Mesothelial cell of epicardium (in vitro differentiated cells): ENCODE measurements around the gene RIPPLY3. TPM values are rescaled to one million over a fixed set of nuclear protein-coding genes. Genes with fewer than 3 reads are reported as not detected.

Experiments
- DNase-seq, 2 experiments: peaks; one replicate each; pipeline ENCODE4 v3.0.0; 2021; ENCODE audit warnings: low spot score in 2 of 2; ENCODE audit not compliant: unreplicated experiment in 2 of 2
- H3K27ac Mint-ChIP-seq: 2 replicates; pipeline ENCODE4 v1.8.0; 2021; ENCODE audit warnings: mixed read lengths
- H3K27me3 Mint-ChIP-seq: 2 replicates; pipeline ENCODE4 v1.8.0; 2021; ENCODE audit warnings: low read depth, mixed read lengths
- H3K36me3 Mint-ChIP-seq: 2 replicates; pipeline ENCODE4 v1.8.0; 2021; ENCODE audit warnings: mixed read lengths
- H3K4me1 Mint-ChIP-seq: 2 replicates; pipeline ENCODE4 v1.8.0; 2021; ENCODE audit warnings: mixed read lengths
- H3K4me3 Mint-ChIP-seq: 2 replicates; pipeline ENCODE4 v1.8.0; 2021; ENCODE audit warnings: mild to moderate bottlenecking, moderate library complexity, mixed read lengths
- H3K9me3 Mint-ChIP-seq: 2 replicates; pipeline ENCODE4 v1.8.0; 2021; ENCODE audit warnings: mixed read lengths
- CTCF ChIP-seq: fragments of 200-600 bp; sonication (generic); IDR thresholded peaks from one replicate; pipeline ENCODE4 v1.5.0; 2021; ENCODE audit warnings: antibody characterized with exemption; ENCODE audit not compliant: unreplicated experiment
- total RNA-seq: library from RNA; stranded (reverse); gene quantifications from 3 replicates; pipeline ENCODE4 v1.2.1, GENCODE V29; 2021

The RIPPLY3 gene
- total RNA-seq, 1 donor from 2014 or later, result 0.54 TPM

GRCh38 chr21:37064841-37065240 is 58.3 kb downstream of the RIPPLY3 start:
- Mint-ChIP-seq H3K9me3 (peaks cover 6% of the 10 kb centered on the region), H3K4me1 (peaks cover 19% of the 10 kb centered on the region), H3K27ac (no peak overlapping the region)

GRCh38 chr21:37065561-37066177 is 59.2 kb downstream of the RIPPLY3 start:
- DNase-seq, result no peak
- H3K9me3 Mint-ChIP-seq, result peaks cover 6% of the 10 kb centered on the region
- H3K27ac Mint-ChIP-seq, result no peak overlapping the region
- no peaks in the 10 kb centered on the region for H3K27me3 Mint-ChIP-seq
- peaks cover 17% of the 10 kb centered on the region for H3K4me1 Mint-ChIP-seq
- peaks cover 17% of the 10 kb centered on the region for H3K36me3 Mint-ChIP-seq
- no peak overlapping the region for H3K4me3 Mint-ChIP-seq
- no peak for TF ChIP-seq CTCF

More at GRCh38 chr21:37064841-37065240, 58.3 kb downstream of the RIPPLY3 start:
- Mint-ChIP-seq H3K4me3 (no peak overlapping the region), H3K36me3 (peaks cover 17% of the 10 kb centered on the region), H3K27me3 (no peaks in the 10 kb centered on the region)
- no peak for TF ChIP-seq CTCF
- DNase-seq, result no peak

Other genes with a start within 250 kb of the RIPPLY3 start
- gene HLCS, start 40.0 kb upstream of the RIPPLY3 start, total RNA-seq, result 19.8 to 20.2 TPM (median 19.8 TPM) in 3 replicates
- gene PIGP, start 66.4 kb downstream of the RIPPLY3 start, total RNA-seq, result 11.0 to 13.9 TPM (median 13.7 TPM) in 3 replicates
- 280 to 286 TPM (median 285 TPM) in 3 replicates for gene TTC3, start 66.6 kb downstream of the RIPPLY3 start, total RNA-seq